Activated effector memory CD4-positive, alpha-beta T cell treated with Interleukin-2 at 50 U/mL for 16 hours (primary cell): ENCODE results near the gene STEAP3.

Source experiments
- DNase-seq: peaks from one replicate; pipeline ENCODE4 v3.0.0-alpha.2; 2020

Gene STEAP3

DNA sequence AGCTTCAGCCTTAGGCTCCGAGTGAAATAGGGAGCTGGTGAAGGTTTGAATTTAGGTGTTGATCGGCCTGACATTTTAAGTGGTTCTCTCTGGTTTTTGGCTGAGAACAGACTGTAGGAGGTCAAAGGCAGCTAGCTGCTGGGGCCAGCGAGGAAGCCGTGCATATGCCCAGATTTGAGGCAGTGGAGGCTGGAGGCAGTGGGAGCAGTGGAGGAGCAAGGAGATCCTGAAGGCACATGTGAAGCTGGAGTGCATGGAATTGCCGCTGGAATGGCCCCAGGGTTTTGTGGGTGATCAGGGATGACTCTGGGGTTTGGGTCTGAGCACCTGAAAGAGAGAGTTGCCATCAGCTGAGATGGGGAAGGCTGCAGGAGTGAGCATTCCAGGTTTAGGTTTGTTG lies 25.1 kb downstream of the STEAP3 start:
- DNase-seq: no peak

- DNase-seq: no peak
These were observed 25.7 kb downstream of the STEAP3 start for GRCh38 chr2:119249311-119249710.

- no peak for DNase-seq
These were observed 26.5 kb downstream of the STEAP3 start for GRCh38 chr2:119249855-119250717.

GRCh38 chr2:119250718-119251290 lies 27.2 kb downstream of the STEAP3 start:
- DNase-seq: no peak

GRCh38 chr2:119251652-119252051 lies 28.0 kb downstream of the STEAP3 start:
- no peak for DNase-seq

DNA sequence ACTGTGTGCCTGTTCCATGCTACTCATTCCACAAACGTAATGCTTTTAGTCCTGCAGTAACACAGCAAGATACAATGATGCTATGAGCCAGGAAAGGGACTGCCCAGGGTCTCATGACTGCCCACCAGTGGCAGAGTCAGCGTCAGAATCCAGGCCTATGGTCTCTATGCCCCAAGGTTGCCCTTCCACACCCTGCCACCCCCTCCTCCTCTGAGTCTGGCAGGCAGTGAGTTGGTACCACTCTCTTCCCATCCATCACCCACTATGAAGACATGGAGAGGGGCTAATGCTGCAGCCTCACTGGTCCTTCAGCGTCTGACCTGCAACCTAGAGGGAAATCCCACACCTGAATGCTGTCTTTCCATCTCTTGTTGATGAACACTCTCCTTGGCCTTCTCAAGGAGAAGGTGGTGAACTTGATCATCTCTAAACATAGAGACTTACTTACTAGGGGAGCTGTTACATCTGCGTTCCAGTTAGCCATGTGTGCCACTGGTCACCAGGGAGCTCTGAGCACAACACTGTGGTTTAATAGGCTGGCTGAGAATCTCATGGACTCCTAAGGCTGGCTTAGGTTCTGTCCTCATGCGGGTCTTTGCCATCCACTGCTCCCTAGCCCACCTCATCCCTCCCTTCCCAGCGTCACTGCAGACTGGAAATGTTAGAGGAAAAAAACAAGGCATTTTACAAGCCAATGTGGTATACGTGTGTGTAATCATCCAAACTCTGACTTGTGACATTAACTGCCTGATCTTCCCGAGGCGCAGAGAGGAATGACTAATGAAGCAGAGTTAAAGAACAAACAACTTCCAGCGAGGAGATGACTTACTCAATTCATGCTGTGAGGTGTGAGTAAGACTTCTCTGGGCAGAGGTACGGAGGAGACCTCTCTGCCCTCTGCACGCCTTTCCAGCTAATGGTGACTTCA lies 28.8 kb downstream of the STEAP3 start:
- no peak for DNase-seq

DNA sequence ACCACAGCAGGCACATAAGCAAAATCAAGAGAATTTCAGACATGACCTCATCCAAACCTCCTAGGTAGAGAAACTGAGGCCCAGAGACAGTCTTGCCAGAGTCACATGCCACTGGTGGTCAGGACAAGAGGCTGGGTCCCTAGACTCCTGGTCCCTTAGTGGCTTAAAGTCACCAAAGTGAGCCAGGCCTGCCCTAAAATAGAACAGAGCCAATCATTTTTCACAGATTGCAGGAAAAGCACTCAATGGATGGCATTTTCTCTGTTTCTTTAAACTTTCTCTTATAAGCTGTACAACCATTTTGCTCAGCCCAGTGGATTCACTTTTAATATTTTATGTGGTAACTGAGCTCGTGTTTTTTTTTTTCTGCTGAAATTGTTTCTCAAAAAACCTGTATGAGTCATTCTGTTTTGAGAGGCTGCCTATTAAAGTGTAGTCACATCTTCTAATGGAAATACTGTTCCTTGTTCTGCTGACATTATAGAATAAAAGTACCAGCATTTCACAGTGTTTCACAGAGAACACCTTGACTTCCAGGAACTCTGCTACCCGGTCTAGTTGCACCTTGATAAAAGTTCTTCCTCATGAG lies 29.6 kb downstream of the STEAP3 start:
- DNase-seq: no peak

- DNase-seq: no peak
These were observed 30.3 kb downstream of the STEAP3 start for GRCh38 chr2:119253760-119254600.

DNA sequence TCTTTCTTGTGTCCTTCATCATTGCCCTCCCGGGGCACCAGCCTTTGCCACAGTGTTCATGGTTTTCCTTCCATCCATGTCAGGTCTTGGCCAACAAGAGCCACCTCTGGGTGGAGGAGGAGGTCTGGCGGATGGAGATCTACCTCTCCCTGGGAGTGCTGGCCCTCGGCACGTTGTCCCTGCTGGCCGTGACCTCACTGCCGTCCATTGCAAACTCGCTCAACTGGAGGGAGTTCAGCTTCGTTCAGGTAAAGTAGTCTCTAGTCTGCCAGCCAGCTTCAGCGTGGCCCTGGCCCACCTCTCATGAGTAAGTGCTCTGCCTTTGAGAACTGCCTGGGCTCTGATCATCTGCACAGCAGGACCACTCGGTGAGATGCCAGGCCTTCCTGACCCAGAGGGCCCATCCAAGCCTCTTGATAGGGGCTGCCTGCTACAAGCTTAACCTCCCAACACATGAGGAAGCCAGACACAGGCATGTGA lies 31.0 kb downstream of the STEAP3 start:
- no peak for DNase-seq

DNA sequence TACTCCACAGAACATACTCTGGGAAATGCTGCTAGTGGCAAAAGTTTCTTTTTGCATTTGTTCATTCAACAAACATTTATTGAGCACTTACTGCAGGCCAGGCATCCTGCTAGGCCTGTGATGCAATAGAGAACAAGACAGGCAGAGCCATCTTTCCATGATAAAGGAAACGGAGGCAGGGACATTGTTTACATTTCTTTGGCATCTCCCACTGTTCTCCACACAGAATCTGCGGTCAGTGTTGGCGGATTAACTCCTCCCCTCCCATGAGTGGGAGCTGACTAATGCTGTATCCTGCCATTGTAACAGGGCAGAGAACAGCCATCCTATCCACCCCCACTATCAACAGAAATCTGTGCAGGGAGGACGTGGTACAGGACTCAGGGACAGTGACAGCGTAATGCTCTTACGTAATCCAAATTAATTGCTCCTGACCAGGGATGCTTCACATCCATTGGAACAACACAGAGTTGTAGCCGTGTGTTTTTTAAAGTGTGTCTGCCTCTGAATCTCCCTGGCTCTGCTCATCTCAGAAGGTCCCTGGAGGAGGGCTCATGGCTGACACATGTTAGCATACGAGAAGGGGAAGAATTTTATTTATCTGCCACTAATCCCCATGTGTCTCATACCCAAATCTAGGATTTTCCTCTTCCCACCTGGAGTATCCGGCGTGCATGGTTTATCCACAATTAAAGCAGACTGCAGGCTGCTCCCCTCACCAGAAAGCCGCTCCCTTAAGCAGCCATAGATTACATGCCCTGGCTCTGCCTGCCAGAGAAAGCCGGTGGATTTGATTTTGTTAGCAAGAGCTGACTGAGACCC lies 32.3 kb downstream of the STEAP3 start:
- no peak for DNase-seq

DNA sequence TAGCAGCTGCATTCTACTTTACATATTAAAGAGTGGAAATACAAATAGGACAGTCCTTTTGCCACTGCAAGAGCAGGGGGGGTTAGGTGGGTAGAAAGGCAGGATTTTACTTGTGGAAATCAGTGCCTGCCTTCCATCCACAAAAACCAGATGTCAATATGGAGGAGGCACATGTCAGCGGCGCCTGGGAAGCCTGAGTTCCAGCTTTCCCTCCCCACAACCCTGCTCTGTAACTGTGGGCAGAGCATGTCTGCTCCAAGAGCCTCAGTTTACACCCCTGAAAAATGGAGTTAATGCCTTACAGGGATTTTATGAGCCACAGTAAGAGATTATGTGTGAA lies 32.9 kb downstream of the STEAP3 start:
- DNase-seq: no peak

DNA sequence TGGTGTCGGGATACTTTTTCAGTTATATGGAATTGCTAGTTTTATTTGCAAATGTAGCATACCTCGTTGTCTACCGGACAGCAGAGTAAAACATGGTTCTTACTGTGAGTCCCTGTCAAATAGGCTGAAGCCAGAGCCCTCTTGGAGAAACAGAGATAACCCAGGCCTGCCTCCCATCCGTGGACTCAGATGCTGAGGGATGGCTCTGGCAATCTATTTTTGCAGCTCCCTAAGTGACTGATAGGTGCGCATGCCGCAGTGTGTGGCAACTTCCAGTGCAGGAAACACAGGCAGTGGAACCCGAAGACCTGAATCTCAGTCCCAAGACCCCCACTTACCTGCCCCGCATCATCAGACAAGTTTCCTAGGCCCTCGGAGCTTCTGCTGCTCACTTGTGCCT lies 33.6 kb downstream of the STEAP3 start:
- no peak for DNase-seq

DNA sequence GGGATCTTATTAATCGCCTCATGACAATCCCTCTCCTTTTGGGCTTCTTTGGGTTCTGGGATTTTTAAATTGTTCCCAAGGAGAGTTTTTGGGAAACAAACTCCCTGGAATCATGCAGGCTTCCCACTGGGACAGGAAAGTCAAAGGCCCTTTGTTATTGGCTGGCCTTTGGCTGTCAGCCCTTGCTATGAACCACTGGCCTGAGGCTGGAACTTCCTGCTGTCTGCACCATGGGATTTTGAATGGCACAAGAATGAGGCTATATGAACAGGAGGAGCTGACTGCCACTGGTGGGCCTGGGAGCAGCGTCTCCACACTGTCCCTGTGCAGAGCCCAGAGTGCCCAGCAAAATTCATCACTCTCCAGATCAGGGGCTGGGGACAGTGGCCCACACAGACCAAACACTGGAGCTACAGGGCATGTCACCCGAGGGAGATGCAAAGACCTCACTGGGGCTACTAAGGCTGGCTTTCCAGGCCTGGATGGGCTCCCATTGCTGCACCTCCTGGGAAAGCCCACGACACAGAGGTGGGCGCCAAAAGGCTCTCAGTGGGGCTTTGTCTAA lies 35.7 kb downstream of the STEAP3 start:
- no peak for DNase-seq

DNA sequence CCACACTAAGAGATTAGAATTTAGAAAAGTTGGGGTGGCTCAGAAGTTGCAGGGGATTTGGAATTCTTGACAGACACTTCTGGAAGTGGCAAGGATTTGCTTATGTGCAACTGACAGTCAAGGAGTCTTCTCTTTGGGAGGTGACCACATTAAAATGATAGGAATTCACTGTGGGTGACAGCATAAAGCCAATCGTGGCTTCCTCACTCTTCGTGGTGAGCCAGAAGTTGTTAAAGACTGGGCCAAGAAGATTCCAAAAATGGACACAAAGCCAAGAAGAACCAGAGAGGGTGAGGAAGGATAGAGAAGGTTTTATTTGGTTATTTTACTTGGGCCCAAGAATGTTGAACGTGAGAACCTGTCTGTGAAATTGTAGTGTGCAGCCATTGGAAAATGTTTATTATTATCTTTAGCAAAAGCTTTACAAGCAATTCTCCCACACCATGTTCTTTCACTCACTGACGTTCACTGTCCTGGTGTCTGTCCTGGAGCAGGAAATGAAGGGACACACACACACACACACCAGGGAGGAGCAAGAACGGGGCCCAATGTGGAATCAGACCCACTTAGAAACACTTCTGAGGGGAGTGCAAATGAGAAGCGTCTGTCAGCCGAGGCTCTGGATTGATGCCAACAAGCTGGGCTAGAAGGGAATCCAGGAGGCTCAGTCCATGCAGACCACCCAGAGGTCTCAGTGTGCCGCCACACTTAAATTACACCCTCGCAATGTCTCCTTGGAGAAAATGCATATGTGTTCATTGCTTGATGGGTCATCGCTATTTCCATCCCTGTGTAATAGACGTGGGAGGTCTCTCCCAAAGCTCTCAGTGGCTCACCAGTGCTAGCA lies 37.2 kb downstream of the STEAP3 start:
- no peak for DNase-seq

DNA sequence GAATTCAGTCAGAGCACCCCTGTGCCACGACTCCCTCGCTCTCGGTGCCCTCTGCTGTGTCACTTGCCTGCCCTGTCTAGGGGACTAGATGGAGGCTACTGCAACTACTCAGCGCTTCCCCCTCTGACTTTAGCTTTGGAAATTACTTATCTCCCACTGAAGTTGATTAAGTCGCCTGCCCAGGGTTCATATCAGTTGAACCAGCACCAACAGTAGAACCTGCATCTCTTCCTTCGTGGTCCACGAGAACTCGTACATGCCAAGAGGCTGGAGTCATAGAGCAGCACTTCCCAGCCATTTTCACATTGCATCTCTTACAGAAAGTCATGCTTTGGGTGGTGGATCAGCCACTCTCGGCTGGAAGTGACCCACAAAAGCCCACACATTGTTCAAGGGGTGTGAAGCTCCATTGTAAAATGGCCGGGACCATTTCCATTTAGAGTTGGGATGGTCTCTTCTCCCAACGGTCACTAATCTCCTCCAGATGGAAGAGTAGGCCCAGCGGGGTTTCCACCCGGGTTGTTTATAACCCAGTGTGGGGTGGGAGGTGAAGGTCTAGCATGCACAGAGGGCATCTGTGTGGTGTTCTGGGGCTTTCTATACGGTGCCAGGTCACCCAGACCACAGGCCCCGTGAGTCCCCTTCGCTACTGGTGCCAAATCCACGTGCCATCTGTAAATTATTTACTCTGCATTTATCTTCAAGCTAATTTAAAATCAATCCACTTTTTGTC lies 38.0 kb downstream of the STEAP3 start:
- no peak for DNase-seq

DNA sequence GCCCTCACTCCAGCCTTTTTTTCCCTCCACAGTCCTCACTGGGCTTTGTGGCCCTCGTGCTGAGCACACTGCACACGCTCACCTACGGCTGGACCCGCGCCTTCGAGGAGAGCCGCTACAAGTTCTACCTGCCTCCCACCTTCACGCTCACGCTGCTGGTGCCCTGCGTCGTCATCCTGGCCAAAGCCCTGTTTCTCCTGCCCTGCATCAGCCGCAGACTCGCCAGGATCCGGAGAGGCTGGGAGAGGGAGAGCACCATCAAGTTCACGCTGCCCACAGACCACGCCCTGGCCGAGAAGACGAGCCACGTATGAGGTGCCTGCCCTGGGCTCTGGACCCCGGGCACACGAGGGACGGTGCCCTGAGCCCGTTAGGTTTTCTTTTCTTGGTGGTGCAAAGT lies 39.4 kb downstream of the STEAP3 start:
- no peak for DNase-seq

GRCh38 chr2:119263656-119264055 lies 40.0 kb downstream of the STEAP3 start:
- no peak for DNase-seq

DNA sequence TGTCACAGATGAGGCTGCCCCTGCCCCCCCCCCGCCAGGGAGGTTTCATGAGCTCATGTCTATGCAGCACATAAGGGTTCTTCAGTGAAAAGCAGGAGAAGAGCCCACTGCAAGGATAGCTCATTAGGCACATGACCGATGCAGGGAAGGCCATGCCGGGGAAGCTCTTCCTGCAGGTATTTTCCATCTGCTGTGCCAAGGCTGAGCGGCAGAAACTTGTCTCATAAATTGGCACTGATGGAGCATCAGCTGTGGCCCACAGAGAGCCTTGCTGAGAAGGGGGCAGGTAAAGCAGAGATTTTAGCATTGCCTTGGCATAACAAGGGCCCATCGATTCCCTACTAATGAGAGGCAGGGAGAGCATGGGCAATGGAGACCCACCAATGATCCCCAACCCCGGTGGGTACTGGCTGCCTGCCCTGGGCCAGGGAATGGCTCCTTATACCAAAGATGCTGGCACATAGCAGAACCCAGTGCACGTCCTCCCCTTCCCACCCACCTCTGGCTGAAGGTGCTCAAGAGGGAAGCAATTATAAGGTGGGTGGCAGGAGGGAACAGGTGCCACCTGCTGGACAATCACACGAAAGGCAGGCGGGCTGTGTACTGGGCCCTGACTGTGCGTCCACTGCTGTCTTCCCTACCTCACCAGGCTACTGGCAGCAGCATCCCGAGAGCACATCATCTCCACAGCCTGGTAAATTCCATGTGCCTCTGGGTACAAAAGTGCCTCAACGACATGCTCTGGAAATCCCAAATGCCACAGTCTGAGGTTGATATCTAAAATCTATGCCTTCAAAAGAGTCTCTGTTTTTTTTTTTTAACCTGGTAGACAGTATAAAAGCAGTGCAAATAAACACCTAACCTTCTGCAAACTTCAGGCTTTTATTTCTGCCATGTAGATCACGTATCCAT lies 41.4 kb downstream of the STEAP3 start:
- DNase-seq: no peak
